Amniotic stem cell (primary cell): ENCODE data around the gene TOR3A.
A peak's percentile ranks its signal among the peaks of the same experiment; 100 is the strongest.
"Not testable (repeated sequence)": the region's sequence is repeated elsewhere in the genome, so short reads cannot be mapped to it uniquely, and the experiment has no call there.

Experiments used
- DNase-seq: peaks from one replicate; lab custom pipeline; 2025; lab: John Stamatoyannopoulos, UW

The TOR3A gene, protein sequence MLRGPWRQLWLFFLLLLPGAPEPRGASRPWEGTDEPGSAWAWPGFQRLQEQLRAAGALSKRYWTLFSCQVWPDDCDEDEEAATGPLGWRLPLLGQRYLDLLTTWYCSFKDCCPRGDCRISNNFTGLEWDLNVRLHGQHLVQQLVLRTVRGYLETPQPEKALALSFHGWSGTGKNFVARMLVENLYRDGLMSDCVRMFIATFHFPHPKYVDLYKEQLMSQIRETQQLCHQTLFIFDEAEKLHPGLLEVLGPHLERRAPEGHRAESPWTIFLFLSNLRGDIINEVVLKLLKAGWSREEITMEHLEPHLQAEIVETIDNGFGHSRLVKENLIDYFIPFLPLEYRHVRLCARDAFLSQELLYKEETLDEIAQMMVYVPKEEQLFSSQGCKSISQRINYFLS

DNA sequence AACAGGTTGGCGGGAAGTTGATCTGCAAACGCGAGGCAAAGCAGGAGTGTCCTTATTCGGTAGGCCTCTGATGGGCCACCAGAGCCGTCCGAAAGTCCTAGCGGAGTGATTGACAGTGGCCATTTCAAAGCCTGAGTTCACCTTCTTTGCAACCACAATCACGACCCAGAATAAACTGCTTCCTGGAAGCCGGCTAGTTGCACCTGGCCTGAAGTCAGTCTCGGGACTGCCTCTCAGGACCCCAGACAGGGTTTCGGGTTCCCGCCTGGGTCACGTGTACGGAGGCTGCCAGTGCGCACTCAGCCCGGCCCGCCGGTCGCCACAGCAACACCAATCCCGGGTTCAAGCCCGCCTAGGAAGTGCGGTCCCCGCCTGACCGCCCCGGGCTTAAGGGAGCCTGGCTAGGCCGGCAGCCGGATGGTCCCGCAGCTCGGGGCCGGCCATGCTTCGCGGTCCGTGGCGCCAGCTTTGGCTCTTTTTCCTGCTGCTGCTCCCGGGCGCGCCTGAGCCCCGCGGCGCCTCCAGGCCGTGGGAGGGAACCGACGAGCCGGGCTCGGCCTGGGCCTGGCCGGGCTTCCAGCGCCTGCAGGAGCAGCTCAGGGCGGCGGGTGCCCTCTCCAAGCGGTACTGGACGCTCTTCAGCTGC is at the start of gene TOR3A:
TOR3A (plus strand) TSS at position 384 of the 646 bp plus-strand sequence; CDS start at position 443, 59 bp downstream.
- DNase-seq = peak; percentile 53

DNA sequence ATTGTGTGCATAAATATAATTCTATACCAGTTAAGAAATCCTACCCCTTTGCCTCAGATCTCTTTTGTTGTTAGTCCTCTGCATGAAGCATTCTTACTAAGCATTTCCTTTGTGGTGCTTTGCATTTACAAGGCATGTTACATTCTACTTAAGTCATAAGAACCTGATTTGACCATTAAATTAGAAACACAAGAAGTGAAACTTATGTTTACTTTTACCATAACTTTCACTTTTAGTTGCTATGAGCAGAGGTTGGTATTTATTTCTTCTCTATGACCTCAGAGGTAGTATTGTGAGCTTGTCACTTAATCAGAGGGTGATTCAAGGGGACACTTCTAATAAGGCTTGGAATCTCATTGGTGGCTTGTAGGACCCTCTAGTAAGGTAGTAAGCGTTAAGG is 47.1 kb upstream of the TOR3A start:
- DNase-seq = peak; percentile 39

DNA sequence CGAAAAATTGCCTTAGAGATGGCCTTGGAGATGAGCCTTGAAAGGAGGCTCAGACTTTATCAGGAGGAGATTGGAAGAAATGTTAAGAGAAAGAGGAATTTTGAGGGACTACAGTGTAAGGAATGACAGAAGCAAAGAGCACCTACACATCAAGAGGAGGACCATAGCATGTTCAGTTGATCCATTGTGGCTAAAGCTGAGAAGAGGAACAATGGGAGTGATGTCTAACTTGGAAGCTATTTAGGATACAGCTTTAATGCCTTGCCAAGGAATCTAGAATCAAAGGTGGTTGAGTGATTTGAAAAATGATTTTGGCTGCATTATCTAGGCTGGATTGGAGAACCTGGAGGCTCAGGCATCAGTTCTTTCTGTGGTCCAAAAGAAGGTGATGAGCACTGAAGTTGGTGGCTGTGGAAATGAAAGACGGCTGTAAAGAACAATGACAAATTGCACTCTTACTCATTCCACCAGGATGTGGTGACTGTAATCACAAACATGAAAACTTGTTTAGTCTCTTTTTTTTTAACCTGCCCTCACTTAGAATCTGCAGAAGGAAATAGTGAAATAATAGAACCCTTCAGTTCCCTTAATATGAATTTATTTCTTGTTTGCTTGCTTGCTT is 44.9 kb upstream of the TOR3A start:
- DNase-seq = no peak

DNA sequence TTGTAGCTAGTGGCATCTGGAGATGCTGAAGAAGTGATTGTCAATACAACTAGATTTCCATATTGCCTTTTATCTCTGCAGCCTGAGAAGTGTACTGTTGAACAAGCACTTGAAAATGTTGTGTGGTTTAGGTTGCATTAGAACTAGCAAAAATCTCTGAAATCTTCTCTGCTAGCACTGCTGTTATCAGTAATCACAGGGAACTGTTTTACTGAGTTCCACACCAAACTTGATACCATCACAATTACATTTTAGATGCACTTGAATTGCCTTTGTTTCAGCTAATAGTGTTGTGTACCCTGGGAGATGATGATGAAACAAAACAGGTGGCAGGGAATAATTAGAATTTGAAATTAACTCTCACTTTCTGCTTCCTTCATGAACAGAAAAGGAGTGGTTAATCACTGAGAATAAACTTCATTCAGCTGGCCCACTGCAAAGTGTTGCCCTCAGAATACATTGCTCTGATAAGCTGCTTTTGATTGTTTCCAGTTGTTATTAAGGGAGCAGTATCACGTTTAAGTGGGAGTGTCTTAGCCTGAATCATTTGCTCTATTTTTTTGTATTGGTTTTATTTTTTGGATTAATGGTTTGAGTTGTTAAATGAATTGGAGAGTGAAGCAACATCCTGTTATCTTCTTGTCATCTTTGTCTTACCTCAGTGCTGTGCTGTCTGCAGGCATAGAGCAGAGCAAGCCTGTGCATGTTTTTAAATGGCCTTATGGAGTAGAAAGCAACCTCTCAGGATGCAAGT is 43.2 kb upstream of the TOR3A start:
- DNase-seq = no peak

DNA sequence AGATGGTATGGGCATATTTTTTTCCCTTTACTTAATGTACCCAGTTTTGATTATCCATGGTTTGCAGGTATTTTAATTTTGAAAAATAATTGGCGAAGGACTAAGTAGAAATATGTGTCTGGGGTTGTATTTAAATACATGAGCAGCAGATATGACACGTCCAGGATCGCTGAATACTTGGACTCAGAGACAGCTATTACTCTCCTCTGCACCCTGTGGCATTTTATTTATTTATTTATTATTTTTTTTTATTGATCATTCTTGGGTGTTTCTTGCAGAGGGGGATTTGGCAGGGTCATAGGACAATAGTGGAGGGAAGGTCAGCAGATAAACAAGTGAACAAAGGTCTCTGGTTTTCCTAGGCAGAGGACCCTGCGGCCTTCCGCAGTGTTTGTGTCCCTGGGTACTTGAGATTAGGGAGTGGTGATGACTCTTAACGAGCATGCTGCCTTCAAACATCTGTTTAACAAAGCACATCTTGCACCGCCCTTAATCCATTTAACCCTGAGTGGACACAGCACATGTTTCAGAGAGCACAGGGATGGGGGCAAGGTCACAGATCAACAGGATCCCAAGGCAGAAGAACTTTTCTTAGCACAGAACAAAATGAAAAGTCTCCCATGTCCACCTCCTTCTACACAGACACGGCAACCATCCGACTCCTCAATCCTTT is 42.2 kb upstream of the TOR3A start:
- not testable (repeated sequence) for DNase-seq

DNA sequence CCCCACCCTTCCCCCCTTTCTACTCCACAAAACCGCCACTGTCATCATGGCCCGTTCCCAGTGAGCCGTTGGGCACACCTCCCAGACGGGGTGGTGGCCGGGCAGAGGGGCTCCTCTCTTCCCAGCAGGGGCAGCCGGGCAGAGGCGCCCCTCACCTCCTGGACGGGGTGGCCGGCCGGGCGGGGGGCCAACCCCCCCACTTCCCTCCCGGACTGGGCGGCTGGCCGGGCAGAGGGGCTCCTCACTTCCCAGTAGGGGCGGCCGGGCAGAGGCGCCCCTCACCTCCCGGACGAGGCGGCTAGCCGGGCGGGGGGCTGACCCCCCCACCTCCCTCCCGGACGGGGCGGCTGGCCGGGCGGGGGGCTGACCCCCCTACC is 41.7 kb upstream of the TOR3A start:
- DNase-seq = not testable (repeated sequence)

DNA sequence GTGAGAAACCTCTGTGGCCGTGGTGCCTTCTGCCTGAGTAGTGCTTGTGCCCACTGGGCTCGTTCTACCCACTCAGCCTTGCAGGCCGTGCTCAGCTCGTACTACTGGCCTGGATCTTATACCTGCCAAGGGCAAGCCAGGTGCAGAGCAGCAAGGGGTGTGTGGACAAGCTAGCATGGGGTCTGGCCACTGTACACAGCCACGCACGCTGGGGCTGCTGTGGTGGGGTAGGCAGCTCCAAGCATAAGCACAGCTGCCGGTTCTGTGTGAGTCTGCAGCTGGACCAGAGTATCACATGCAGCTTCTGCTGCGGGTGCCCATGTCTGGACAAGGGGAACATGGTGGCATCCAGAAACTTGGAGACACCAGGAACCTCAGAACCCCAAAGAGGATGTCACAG is 39.8 kb upstream of the TOR3A start:
- no peak for DNase-seq

DNA sequence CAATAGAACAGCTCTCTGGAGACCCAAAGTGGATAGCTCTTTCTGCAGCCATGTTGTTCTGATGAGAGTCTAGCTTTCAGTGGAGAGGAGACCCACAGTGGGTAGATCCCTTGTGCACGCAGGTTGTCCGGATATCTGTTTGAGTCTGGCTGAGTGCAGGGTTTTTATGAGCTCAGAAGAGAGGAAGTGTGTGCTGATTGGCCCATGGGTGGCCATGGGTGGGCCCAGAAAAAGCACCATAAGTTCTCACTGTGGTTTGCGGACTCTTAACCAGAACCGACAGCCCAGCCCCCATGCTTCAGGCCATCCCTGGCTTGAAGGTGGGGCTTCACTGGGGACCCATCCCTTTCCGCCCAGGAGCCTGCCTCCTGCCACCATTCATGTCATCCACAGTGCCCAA is 39.2 kb upstream of the TOR3A start:
- no peak for DNase-seq

DNA sequence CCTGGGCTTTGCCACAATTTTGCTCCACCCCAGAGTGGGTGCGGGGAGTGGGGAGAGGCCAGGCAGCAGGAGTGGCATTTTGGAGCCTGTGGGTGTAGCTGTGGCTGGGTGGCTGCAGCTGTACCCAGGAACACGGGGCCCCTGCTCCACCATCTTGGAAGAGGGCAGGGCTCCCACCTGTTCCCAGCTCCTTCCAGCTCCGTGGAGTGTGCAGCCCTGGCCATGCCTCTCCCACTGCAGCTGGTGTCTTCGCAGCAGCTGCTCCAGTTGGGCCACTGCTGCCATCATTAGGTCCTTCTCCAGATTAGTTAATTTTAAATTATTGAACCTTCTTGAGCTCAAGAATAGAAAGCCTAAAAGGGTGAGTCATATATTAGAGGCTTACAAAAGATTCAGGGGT is 38.6 kb upstream of the TOR3A start:
- no peak for DNase-seq

DNA sequence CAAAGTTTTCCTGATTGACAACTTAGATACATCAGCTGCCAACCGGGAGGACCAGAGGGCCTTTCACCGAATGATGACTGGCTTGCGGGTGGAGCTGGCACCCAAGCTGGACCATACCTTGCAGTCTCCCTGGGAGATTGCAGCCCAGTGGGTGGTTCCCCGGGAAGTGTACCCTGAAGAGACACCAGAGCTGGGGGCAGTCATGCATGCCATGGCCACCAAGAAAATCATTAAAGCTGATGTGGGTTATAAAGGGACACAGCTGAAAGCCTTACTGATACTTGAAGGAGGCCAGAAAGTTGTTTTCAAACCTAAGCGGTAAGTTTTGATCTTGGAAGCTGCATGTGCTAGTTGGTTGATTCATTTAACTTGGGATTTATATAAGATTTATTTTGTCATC is 38.0 kb upstream of the TOR3A start:
- DNase-seq = no peak

DNA sequence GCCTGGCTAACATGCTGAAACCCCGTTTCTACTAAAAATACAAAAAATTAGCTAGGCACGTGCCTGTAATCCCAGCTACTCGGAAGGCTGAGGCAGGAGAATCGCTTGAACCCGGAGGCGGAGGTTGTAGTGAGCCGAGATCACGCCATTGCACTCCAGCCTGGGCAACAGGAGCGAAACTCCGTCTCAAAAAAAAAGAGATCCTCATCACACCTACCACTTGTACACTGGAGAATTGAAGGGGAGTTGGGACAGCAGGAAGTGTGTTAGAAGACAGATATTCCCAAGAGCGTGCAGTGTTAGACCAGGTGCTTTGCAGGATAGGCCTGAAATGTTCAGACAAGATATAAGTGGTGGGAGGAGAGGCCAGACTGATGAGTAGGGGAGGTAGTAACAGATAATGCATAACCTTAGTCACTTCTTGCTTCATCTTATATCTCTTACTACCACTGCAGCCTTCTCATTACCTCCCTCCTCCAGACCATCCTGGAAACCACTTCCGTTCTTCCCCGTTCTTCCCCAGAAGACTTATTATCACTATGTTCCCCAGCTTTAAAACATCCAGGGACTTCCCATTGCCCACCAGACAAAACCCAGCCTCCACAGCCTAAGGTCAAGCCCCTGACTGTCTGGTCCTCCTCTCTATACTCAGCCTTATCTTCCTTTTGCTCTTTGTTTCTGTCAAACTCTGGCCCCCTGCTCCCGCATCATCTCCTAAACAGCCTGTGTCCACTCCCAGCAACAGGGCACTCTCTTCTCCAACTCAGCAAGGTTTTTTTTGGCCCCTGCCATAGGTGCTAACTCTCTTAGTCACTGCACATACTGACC is 34.8 kb upstream of the TOR3A start:
- DNase-seq = no peak

DNA sequence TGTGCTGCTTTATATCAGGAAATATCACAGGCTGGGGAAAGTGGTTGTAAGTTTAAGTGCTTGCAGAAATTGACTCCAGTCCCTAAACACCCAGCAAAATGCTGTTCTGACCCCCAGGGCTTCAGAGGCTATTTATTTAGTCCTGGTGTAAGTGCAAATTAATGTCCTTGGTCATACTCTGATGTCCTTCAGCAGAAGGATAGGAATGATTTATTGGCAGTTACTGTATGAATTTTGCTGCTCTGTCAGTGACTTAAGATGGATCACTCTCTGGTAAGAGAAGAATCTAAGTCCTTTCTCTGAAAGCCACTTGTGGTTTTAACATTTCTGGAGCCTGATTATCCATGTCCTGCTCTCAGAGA is 34.3 kb upstream of the TOR3A start:
- DNase-seq = no peak

DNA sequence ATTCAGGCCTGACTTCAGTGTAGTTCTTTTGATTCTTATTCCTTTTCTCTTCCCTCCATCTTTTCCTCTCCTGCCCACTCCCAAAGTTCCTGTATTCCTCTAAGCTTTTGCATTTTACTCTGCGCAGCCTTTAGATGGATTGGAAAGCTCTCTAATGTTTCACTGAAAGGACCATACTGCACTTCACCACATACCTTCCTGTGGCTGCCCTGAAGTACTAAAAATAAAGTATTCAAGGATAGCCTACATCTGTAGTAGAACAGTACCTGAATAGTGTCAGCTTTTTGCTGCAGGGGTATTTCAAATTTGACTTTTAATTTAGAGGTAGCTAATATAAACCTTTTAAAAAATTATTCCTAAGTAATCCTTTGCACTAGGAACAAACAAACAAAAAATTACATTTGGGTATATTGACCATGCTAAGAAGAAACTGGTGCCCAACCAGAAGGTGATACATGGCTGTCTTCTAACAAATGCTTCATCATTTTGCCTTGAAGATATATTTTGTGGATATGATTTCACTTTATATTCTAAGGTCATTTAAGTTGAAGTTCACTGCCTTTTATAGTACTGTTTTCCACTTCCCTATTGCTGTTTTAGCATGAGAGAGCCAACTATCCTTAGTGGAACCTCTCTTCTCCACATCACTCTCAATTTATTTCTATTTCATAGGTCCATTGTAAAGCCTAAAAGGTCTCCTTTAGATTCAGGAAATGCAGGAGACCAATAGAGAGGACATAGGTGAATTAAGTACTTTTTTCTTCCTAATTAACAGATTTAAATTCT is 33.3 kb upstream of the TOR3A start:
- DNase-seq = no peak

DNA sequence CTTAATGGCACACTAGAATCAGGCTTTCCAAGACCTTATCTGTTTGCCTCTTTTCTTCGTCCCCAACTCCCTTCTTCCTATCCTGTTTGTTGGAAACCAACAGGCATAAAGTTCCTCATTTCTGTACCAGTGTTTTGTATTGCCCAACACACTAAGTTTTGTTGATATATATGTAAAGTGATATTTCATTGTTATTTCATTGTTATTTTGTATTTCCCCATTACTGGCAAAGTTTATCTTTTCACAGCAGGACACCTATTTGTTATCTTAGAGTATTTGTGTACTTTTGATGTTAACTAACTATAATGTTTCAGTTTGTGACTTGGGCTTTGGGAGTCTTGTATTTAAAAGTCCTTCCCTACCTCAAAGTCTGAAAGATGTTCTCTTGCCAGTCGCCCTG is 29.1 kb upstream of the TOR3A start:
- no peak for DNase-seq

DNA sequence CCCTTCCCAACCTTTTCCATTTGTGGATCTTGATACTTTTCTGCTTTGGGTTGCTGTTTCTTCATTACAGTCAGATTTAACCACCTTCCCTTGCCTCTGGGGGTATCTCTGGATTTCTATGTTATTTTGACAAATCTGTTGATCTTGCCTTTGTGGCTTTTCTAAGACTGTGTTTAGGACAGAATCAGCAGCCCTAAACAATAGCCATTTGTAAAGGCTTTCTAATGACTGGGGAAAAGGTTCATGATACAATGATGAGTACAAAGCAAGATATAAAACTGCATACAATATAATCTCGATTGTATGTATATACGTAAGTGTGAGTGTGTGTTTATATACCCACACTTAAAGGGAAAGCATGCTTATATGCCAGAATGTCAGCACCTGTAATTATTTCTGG is 28.4 kb upstream of the TOR3A start:
- no peak for DNase-seq

DNA sequence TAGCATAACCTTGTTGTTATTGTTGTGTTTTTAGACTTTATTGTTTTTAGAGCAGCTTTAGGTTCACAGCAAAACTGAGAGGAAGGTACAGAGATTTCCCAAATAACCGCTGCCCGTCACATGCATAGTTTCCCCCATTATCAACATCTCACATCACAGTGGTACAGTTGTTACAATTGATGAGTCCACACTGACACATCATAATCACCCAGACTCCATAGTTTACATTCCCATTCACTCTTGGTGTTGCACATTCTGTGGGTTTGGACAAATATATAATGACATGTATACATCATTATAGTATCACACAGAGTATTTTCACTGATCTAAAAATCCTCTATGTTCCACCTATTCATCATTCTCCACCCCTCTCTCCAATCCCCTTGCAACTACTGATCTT is 25.9 kb upstream of the TOR3A start:
- DNase-seq = no peak

DNA sequence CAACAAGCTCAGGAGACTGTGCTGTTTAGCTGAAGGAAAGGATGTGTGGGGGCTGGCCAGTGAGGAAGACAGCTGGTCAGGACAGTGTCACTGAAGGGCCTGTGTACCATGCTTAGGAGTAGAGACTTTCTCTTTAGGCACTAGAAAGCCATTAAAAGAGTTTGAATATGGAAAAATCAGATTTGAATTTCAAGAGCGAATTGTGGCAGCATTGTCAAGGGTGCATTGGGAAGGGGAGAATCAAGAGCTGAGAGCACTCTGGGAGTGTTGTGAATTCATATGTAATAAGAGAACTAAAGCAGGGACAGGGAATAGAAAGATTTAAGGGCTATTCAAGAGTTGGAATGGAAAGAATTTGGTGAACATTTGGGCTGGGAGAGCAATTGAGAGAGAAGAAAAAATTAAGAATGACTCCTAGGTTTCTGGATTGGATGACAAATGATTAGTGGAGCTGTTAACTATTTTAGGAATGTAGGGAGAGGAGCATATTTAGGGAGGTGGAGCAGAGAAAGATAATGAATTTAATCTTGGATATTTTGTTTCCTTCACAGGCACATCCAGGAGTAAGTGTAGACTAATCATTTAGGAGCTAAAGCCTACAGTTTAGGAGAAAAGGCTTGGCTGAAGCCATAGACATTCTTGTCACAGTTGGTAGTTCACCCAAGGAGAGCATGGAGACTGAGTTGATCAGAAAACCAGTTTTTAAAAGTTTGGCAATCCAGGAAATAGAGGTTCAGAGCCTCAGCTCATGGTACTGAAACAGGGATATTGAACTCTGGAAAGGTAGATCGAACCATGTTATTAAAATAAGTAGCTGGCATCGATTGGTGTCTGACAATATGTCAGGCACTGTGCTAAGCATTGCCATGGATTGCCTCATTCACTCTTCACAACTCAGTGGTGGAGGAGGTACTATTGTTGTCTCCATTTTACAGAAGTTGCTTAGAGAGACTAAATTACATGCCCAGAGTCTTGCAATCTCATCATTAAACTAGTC is 23.1 kb upstream of the TOR3A start:
- no peak for DNase-seq

DNA sequence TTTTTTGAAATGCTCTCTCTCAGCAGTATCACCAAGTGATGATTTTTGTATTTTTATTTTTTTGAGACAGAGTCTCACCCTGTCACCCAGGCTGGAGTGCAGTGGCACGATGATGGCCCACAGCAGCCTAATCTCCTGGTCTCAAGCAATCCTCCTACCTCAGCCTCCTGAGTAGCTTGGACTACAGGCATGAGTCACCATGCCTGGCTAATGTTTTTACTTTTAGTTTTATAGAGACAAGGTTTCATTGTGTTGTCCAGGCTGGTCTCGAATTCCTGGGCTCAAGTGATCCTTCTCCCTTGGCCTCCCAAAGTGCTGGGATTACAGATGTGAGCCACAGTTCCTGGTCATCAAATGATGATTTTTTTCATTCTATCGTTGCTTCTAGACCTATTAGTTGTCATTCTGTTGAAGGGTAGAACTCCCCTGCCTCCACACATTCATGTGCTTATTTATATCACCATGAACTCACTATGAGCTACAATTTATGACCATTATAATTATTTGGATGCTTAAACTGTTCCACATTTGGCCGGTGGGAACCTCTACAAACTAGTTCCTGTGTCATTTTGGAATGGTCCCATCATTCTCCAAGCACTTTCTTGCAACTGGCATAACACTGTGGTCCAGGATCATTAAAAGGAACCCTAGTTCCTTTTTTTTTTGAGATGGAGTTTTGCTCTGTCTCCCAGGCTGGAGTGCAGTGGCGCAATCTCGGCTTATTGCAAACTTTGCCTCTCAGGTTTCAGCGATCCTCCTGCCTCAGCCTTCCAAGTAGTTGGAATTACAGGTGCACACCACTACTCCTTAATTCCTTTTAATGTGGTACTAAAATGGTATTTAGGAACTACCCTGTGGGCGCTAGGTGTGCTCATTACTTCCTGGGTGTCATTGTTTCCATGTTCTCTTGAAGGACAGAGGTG is 20.2 kb upstream of the TOR3A start:
- no peak for DNase-seq
